Stimulated activated naive CD4-positive, alpha-beta T cell treated with Interleukin-2 at 50 U/mL for 16 hours (primary cell): ENCODE measurements around the gene FOXP1.

Experiments
- DNase-seq: peaks from one replicate; lab custom pipeline; 2025; lab: John Stamatoyannopoulos, UW

The FOXP1 gene

GRCh38 chr3:71586810-71587242 lies 3.3 kb upstream of the FOXP1 start:
- DNase-seq, result no peak

GRCh38 chr3:71585887-71586809 lies 2.6 kb upstream of the FOXP1 start:
- DNase-seq, result no peak

- no peak for DNase-seq
Observed at GRCh38 chr3:71585131-71585530, 1.6 kb upstream of the FOXP1 start.

- peak; percentile 50 for DNase-seq
Observed at GRCh38 chr3:71584394-71585011, 975 bp upstream of the FOXP1 start.

- peak; percentile 70 for DNase-seq
Observed at GRCh38 chr3:71582612-71583565, 639 bp downstream of the FOXP1 start.

- peak; percentile 47 for DNase-seq
Observed at GRCh38 chr3:71582036-71582611, 1.4 kb downstream of the FOXP1 start.

- DNase-seq, result peak; percentile 20
Observed at GRCh38 chr3:71581457-71582035, 2.0 kb downstream of the FOXP1 start.

- DNase-seq, result no peak
Observed at GRCh38 chr3:71580636-71581456, 2.7 kb downstream of the FOXP1 start.

- DNase-seq, result no peak
Observed at GRCh38 chr3:71579935-71580406, 3.6 kb downstream of the FOXP1 start.

GRCh38 chr3:71579326-71579934 lies 4.1 kb downstream of the FOXP1 start:
- no peak for DNase-seq

GRCh38 chr3:71578054-71578751 lies 5.3 kb downstream of the FOXP1 start:
- DNase-seq, result no peak

GRCh38 chr3:71577011-71577410 lies 6.5 kb downstream of the FOXP1 start:
- no peak for DNase-seq

- no peak for DNase-seq
Observed at GRCh38 chr3:71575433-71575832, 8.1 kb downstream of the FOXP1 start.

GRCh38 chr3:71573181-71573580 lies 10.3 kb downstream of the FOXP1 start:
- DNase-seq, result no peak

GRCh38 chr3:71570546-71570945 lies 13.0 kb downstream of the FOXP1 start:
- DNase-seq, result no peak

GRCh38 chr3:71568207-71568606 lies 15.3 kb downstream of the FOXP1 start:
- no peak for DNase-seq

GRCh38 chr3:71566776-71567175 lies 16.8 kb downstream of the FOXP1 start:
- no peak for DNase-seq

GRCh38 chr3:71565976-71566375 lies 17.6 kb downstream of the FOXP1 start:
- no peak for DNase-seq

- DNase-seq, result no peak
Observed at GRCh38 chr3:71565316-71565715, 18.2 kb downstream of the FOXP1 start.
